ENCODE results near the gene PUM1. TPM values are rescaled to one million over a fixed set of nuclear protein-coding genes. Genes with fewer than 3 reads are reported as not detected.

PUM1 gene
- total RNA-seq, 1 donor from 2014 or later = 188 TPM

DNA sequence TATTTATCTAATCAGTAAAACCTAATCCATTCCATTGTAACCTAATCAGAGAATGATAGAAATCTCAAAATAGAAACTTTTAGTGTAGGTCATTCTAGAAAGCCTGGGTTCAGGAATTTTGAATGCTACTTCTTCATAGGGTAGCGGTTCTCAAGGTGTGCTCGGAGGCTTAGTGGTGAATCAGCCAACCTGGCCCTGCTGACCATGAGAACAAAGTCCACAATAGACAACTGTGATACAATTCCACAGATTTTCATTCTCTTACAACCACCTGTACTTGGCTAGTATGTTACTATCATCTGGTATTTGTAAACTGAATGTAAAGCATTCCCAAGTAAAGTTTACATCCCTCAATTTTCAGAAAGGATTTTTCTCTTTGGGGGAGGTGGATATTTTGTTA, 7.5 kb upstream of the PUM1 start:
- Mint-ChIP-seq H3K36me3 (ENCODE audit: unreplicated experiment) (no peaks in the 10 kb centered on the region), H3K27me3 (ENCODE audit: unreplicated experiment) (no peaks in the 10 kb centered on the region), H3K9me3 (ENCODE audit: unreplicated experiment) (no peaks in the 10 kb centered on the region), H3K4me3 (ENCODE audit: unreplicated experiment) (no peak overlapping the region), H3K4me1 (ENCODE audit: low read depth, unreplicated experiment) (no peaks in the 10 kb centered on the region), H3K27ac (ENCODE audit: unreplicated experiment) (no peak overlapping the region)
- TF ChIP-seq, protein P1, sequence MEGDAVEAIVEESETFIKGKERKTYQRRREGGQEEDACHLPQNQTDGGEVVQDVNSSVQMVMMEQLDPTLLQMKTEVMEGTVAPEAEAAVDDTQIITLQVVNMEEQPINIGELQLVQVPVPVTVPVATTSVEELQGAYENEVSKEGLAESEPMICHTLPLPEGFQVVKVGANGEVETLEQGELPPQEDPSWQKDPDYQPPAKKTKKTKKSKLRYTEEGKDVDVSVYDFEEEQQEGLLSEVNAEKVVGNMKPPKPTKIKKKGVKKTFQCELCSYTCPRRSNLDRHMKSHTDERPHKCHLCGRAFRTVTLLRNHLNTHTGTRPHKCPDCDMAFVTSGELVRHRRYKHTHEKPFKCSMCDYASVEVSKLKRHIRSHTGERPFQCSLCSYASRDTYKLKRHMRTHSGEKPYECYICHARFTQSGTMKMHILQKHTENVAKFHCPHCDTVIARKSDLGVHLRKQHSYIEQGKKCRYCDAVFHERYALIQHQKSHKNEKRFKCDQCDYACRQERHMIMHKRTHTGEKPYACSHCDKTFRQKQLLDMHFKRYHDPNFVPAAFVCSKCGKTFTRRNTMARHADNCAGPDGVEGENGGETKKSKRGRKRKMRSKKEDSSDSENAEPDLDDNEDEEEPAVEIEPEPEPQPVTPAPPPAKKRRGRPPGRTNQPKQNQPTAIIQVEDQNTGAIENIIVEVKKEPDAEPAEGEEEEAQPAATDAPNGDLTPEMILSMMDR (IDR thresholded peaks at IDR 0.05; ENCODE audit: partially characterized antibody, unreplicated experiment) = no peak
- no peak for DNase-seq

DNA sequence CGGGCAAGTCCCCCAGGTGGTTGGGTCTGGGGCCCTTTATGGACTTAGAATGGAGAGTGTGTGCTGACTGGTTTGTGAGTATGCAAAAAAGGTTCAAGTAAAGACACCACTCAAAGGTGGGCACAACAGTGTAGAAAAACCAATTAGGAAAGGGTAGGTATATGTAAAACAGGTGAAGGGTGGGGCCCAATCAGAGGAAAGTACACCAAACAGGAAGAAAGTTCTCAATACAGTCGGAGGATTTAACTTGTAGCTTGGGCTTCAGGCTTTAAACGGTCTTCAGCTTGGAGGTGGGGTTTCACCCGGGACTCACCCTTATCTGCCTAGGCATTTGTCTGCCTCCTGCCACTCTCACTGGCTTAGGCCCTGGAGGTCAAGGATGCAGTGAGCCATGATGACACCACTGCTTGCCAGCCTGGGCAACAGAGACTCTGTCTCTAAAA, 6.8 kb upstream of the PUM1 start:
- TF ChIP-seq, protein P1 (IDR thresholded peaks at IDR 0.05; ENCODE audit: partially characterized antibody, unreplicated experiment) = no peak
- H3K27ac Mint-ChIP-seq (ENCODE audit: unreplicated experiment) = no peak overlapping the region
- no peaks in the 10 kb centered on the region for H3K27me3 Mint-ChIP-seq (ENCODE audit: unreplicated experiment)
- no peak overlapping the region for H3K4me3 Mint-ChIP-seq (ENCODE audit: unreplicated experiment)
- H3K9me3 Mint-ChIP-seq (ENCODE audit: unreplicated experiment) = no peaks in the 10 kb centered on the region
- H3K36me3 Mint-ChIP-seq (ENCODE audit: unreplicated experiment) = no peaks in the 10 kb centered on the region
- H3K4me1 Mint-ChIP-seq (ENCODE audit: low read depth, unreplicated experiment) = no peaks in the 10 kb centered on the region
- no peak for DNase-seq

DNA sequence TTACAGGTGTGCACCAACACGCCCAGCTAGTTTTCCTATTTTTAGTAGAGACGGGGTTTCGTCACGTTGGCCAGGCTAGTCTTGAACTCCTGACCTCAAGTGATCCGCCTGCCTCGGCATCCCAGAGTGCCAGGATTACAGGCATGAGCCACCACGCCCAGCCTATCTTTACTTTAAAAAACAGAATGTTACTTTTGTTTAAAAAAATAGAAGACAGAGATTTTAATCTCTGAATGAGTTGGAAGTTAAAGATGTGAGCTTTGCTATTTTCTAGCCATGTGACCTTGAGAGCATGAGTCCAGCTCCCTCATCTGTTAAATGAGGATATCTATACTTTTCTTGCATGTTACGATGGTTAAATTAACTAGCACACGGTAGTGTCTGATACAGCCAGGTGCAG, 3.9 kb upstream of the PUM1 start:
- H3K4me3 Mint-ChIP-seq (ENCODE audit: unreplicated experiment) = no peak overlapping the region
- DNase-seq = no peak
- H3K9me3 Mint-ChIP-seq (ENCODE audit: unreplicated experiment) = peaks cover 7% of the 10 kb centered on the region
- H3K4me1 Mint-ChIP-seq (ENCODE audit: low read depth, unreplicated experiment) = no peaks in the 10 kb centered on the region
- H3K27me3 Mint-ChIP-seq (ENCODE audit: unreplicated experiment) = peaks cover 3% of the 10 kb centered on the region
- no peaks in the 10 kb centered on the region for H3K36me3 Mint-ChIP-seq (ENCODE audit: unreplicated experiment)
- H3K27ac Mint-ChIP-seq (ENCODE audit: unreplicated experiment) = no peak overlapping the region
- TF ChIP-seq, protein P1 (IDR thresholded peaks at IDR 0.05; ENCODE audit: partially characterized antibody, unreplicated experiment) = no peak

DNA sequence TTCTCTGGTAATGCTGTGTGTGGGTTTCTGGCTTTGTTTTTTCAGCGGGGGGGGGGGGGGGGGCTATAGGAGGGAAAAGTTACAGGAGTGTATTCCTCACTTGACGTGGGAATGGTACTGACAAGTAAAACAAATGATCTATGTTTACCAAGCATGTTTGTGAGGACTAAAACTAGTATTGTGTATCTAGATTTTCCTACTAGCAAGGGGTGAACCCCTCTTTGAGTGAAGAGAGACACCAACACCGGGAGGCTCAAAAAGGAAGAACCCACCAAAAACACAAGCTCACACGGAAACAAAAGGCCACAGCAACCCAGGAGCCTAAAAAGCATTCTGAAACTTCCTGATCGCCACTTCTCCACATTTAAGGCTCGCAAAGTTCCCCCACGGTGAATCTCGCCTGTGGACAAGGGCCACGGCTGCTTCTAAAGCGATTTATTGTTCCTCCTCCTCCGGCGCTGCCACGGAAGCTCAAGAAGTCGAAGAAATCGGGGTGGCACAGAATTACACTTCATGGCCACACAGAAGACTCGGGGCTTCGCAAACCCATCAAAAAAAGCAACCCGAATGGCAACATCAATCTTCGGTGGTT, 703 bp downstream of the PUM1 start:
- peaks cover 7% of the 10 kb centered on the region for H3K9me3 Mint-ChIP-seq (ENCODE audit: unreplicated experiment)
- peaks cover 5% of the 10 kb centered on the region for H3K4me1 Mint-ChIP-seq (ENCODE audit: low read depth, unreplicated experiment)
- H3K27me3 Mint-ChIP-seq (ENCODE audit: unreplicated experiment) = peaks cover 4% of the 10 kb centered on the region
- H3K4me3 Mint-ChIP-seq (ENCODE audit: unreplicated experiment) = peak overlapping the region; percentile 99
- TF ChIP-seq, protein P1 (IDR thresholded peaks at IDR 0.05; ENCODE audit: partially characterized antibody, unreplicated experiment) = no peak
- peak overlapping the region; percentile 100 for H3K27ac Mint-ChIP-seq (ENCODE audit: unreplicated experiment)
- DNase-seq = no peak
- H3K36me3 Mint-ChIP-seq (ENCODE audit: unreplicated experiment) = no peaks in the 10 kb centered on the region

DNA sequence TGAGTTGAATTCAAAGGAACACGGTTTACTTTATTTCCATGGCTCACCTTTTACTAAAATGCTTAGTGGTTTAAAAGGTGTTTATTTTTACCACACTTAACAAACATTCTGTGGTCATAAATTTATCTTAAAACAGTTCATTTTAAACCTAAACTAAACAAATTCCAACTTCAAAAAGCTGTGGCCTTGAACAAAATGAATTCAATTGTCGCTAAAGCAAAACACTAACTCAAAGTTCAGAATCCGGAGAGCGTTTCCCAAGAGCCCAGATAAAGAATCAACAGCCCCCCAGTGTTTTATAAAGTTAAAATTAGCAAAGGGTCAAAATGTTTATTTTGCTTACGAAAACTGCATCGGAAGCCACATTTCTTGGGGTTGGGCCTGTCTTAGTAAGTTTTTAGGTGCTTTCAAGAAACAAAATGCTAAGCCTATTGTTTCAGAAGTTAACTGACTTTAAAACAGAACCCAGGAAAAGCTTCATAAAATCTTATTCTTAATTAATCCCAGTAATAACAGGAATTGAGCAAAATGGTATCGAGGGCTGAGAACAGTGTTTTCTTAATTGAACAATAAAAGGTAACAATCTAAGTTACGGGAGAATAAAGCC, 1.3 kb downstream of the PUM1 start:
- Mint-ChIP-seq H3K9me3 (ENCODE audit: unreplicated experiment) (peaks cover 8% of the 10 kb centered on the region), H3K4me3 (ENCODE audit: unreplicated experiment) (peak overlapping the region; percentile 99), H3K27me3 (ENCODE audit: unreplicated experiment) (peaks cover 4% of the 10 kb centered on the region), H3K36me3 (ENCODE audit: unreplicated experiment) (no peaks in the 10 kb centered on the region), H3K4me1 (ENCODE audit: low read depth, unreplicated experiment) (peaks cover 5% of the 10 kb centered on the region), H3K27ac (ENCODE audit: unreplicated experiment) (peak overlapping the region; percentile 100)
- DNase-seq = no peak
- TF ChIP-seq, protein P1 (IDR thresholded peaks at IDR 0.05; ENCODE audit: partially characterized antibody, unreplicated experiment) = no peak
